ENCODE data around the gene ENO2.

DNA sequence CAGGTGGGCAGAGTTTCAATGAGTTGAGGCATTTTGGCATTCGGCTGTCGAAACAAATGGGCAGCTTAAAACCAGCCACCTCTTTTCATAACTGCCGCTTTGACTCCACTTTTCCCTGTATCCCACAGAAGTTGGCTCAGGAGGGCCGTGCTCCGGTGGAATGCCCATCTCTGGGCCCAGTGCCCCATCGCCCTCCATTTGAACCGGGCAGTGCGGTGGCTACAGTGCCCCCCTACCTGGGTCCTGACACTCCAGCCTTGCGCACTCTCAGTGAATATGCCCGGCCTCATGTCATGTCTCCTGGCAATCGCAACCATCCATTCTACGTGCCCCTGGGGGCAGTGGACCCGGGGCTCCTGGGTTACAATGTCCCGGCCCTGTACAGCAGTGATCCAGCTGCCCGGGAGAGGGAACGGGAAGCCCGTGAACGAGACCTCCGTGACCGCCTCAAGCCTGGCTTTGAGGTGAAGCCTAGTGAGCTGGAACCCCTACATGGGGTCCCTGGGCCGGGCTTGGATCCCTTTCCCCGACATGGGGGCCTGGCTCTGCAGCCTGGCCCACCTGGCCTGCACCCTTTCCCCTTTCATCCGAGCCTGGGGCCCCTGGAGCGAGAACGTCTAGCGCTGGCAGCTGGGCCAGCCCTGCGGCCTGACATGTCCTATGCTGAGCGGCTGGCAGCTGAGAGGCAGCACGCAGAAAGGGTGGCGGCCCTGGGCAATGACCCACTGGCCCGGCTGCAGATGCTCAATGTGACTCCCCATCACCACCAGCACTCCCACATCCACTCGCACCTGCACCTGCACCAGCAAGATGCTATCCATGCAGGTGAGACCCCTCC lies 24.2 kb downstream of the ENO2 start:
- TF ChIP-seq POLR2A (IDR thresholded peaks at IDR 0.05) (no peak), EP300 (IDR thresholded peaks at IDR 0.05) (no peak)
- TF ChIP-seq, protein P1, sequence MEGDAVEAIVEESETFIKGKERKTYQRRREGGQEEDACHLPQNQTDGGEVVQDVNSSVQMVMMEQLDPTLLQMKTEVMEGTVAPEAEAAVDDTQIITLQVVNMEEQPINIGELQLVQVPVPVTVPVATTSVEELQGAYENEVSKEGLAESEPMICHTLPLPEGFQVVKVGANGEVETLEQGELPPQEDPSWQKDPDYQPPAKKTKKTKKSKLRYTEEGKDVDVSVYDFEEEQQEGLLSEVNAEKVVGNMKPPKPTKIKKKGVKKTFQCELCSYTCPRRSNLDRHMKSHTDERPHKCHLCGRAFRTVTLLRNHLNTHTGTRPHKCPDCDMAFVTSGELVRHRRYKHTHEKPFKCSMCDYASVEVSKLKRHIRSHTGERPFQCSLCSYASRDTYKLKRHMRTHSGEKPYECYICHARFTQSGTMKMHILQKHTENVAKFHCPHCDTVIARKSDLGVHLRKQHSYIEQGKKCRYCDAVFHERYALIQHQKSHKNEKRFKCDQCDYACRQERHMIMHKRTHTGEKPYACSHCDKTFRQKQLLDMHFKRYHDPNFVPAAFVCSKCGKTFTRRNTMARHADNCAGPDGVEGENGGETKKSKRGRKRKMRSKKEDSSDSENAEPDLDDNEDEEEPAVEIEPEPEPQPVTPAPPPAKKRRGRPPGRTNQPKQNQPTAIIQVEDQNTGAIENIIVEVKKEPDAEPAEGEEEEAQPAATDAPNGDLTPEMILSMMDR (IDR thresholded peaks at IDR 0.05) = peak in 1 of 6 experiments; percentile 9

Measured in upper lobe of left lung (tissue), 4 donors.